Ascending aorta (tissue), 2 donors: ENCODE data around the gene TMED8. TPM values are rescaled to one million over a fixed set of nuclear protein-coding genes. Genes with fewer than 3 reads are reported as not detected.

ENCODE experiments used
- DNase-seq, 2 donors: peaks; one replicate each; pipeline ENCODE4 v3.0.0-alpha.2; 2019; ENCODE audit warnings: low spot score in 2 of 2
- H3K27ac ChIP-seq, 2 donors: fragments of 200-600 bp; sonication (generic); one replicate each; pipeline ENCODE4 v1.5.1; 2016 to 2017; ENCODE audit warnings: mild to moderate bottlenecking in 1 of 2
- H3K27me3 ChIP-seq: fragments of 200-600 bp; sonication (generic); one replicate; pipeline ENCODE4 v1.5.1; 2017
- H3K36me3 ChIP-seq, 2 donors: fragments of 200-600 bp; sonication (generic); one replicate each; pipeline ENCODE4 v1.5.1; 2016
- H3K4me1 ChIP-seq, 2 donors: fragments of 200-600 bp; sonication (generic); one replicate each; pipeline ENCODE4 v1.5.1; 2016 to 2017; ENCODE audit warnings: mild to moderate bottlenecking in 1 of 2
- H3K4me3 ChIP-seq, 2 donors: fragments of 200-600 bp; sonication (generic); one replicate each; pipeline ENCODE4 v1.5.1; 2016 to 2017; ENCODE audit warnings: mild to moderate bottlenecking in 1 of 2
- H3K9me3 ChIP-seq, 2 donors: fragments of 200-600 bp; sonication (generic); one replicate each; pipeline ENCODE4 v1.5.1; 2016
- intact Hi-C: fragments of 100-400 bp; cut with DNase I; formaldehyde crosslinking; loops from one replicate; pipeline ENCODE4 v1.15.1; 2023
- total RNA-seq: library from RNA; depleted of rRNA; stranded (reverse); fragments of >200 nt; gene quantifications from one replicate; pipeline ENCODE4 v1.1.0, GENCODE V29; 2016
- TF ChIP-seq, protein P1 (sequence below), 3 experiments: fragments of 200-600 bp in 2 of 3; fragments of 450-650 bp in 1 of 3; sonication (generic) in 2 of 3; IDR thresholded peaks; one replicate each; pipeline ENCODE4 v1.5.1; 2016 to 2019; ENCODE audit warnings: antibody characterized with exemption in 3 of 3, mild to moderate bottlenecking in 1 of 3, moderate library complexity in 1 of 3

TMED8 gene
- total RNA-seq, 1 donor from 2014 or later = 3.7 TPM

GRCh38 chr14:77325746-77326094, 51.2 kb downstream of the TMED8 start:
- no peak overlapping the region for H3K27ac ChIP-seq
- no peak overlapping the region for H3K4me3 ChIP-seq
- no peak for DNase-seq
- TF ChIP-seq, protein P1, sequence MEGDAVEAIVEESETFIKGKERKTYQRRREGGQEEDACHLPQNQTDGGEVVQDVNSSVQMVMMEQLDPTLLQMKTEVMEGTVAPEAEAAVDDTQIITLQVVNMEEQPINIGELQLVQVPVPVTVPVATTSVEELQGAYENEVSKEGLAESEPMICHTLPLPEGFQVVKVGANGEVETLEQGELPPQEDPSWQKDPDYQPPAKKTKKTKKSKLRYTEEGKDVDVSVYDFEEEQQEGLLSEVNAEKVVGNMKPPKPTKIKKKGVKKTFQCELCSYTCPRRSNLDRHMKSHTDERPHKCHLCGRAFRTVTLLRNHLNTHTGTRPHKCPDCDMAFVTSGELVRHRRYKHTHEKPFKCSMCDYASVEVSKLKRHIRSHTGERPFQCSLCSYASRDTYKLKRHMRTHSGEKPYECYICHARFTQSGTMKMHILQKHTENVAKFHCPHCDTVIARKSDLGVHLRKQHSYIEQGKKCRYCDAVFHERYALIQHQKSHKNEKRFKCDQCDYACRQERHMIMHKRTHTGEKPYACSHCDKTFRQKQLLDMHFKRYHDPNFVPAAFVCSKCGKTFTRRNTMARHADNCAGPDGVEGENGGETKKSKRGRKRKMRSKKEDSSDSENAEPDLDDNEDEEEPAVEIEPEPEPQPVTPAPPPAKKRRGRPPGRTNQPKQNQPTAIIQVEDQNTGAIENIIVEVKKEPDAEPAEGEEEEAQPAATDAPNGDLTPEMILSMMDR (IDR thresholded peaks at IDR 0.05) = no peak
- intact Hi-C loops = no loop called here
- no peaks in the 10 kb centered on the region for H3K36me3 ChIP-seq
- H3K27me3 ChIP-seq = no peaks in the 10 kb centered on the region
- no peaks in the 10 kb centered on the region for H3K9me3 ChIP-seq
- H3K4me1 ChIP-seq = no peaks in the 10 kb centered on the region

- intact Hi-C loops = loop anchor here (5.0 kb wide), 1 partner anchor 382 kb away; the partner anchor contains the start of genes ALKBH1 and SLIRP
- Histone ChIP-seq H3K27ac (no peak overlapping the region), H3K4me1 (no peaks in the 10 kb centered on the region), H3K36me3 (no peaks in the 10 kb centered on the region), H3K27me3 (no peaks in the 10 kb centered on the region), H3K9me3 (no peaks in the 10 kb centered on the region), H3K4me3 (no peak overlapping the region)
- TF ChIP-seq, protein P1 (IDR thresholded peaks at IDR 0.05) = no peak
- DNase-seq = no peak
Measured at GRCh38 chr14:77324816-77325745, 51.8 kb downstream of the TMED8 start.

GRCh38 chr14:77324289-77324688, 52.6 kb downstream of the TMED8 start:
- Histone ChIP-seq H3K4me1 (peaks cover 0 to 7% of the 10 kb centered on the region in 2 donors), H3K27ac (no peak overlapping the region), H3K9me3 (no peaks in the 10 kb centered on the region), H3K36me3 (no peaks in the 10 kb centered on the region), H3K4me3 (no peak overlapping the region), H3K27me3 (no peaks in the 10 kb centered on the region)
- intact Hi-C loops = loop anchor here (5.0 kb wide), 1 partner anchor 383 kb away; the partner anchor contains the start of genes ALKBH1 and SLIRP
- DNase-seq = no peak
- TF ChIP-seq, protein P1 (IDR thresholded peaks at IDR 0.05) = no peak

DNA sequence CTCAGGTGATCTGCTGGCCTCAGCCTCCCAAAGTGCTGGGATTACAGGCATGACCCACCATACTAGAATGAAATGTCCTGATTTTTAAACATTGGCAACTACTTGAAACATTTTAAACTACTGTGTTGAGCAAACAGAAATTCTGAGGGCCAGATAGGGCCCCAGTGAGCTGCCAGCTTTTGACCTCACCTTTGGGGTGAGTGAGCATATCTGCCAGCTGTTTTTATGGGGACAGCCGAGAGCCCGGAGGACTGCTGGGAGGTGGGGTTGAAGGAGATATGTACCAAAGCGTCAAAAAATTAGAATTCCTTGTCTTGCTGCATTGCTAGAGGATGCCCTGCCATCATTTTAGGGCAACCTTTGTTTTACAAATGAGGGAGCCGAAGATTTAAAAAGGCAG, 53.3 kb downstream of the TMED8 start:
- Histone ChIP-seq H3K4me1 (peaks cover 0 to 8% of the 10 kb centered on the region in 2 donors), H3K9me3 (no peaks in the 10 kb centered on the region), H3K27ac (no peak overlapping the region), H3K4me3 (no peak overlapping the region), H3K27me3 (no peaks in the 10 kb centered on the region), H3K36me3 (no peaks in the 10 kb centered on the region)
- intact Hi-C loops = loop anchor here (5.0 kb wide), 1 partner anchor 384 kb away; the partner anchor contains the start of genes ALKBH1 and SLIRP
- TF ChIP-seq, protein P1 (IDR thresholded peaks at IDR 0.05) = no peak
- DNase-seq = no peak

DNA sequence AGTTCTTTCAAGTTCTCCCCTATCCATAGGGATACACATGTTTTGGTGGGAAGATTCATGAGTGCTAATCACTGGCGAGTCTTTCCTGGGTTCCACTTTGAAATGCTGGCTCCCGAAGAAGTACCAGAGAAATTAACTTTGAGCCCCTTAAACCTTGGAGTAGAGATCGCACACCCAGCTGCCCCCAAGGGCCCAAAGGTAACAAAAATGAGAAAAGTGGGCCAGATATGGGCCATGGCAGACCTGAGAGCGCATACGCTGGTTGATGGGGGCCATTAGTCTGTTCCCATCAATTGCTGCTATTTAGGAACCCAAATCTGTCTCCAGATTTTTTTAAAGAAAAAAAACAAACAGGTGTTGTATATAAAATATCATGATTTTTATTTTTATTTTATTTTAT, 53.9 kb downstream of the TMED8 start:
- Histone ChIP-seq H3K27me3 (no peaks in the 10 kb centered on the region), H3K27ac (no peak overlapping the region), H3K36me3 (no peaks in the 10 kb centered on the region), H3K4me1 (peaks cover 0 to 8% of the 10 kb centered on the region in 2 donors), H3K4me3 (no peak overlapping the region), H3K9me3 (no peaks in the 10 kb centered on the region)
- intact Hi-C loops = loop anchor here (5.0 kb wide), 1 partner anchor 384 kb away; the partner anchor contains the start of genes ALKBH1 and SLIRP
- no peak for DNase-seq
- TF ChIP-seq, protein P1 (IDR thresholded peaks at IDR 0.05) = no peak
